ENCODE measurements around the gene KIF21B.

Gene KIF21B

DNA sequence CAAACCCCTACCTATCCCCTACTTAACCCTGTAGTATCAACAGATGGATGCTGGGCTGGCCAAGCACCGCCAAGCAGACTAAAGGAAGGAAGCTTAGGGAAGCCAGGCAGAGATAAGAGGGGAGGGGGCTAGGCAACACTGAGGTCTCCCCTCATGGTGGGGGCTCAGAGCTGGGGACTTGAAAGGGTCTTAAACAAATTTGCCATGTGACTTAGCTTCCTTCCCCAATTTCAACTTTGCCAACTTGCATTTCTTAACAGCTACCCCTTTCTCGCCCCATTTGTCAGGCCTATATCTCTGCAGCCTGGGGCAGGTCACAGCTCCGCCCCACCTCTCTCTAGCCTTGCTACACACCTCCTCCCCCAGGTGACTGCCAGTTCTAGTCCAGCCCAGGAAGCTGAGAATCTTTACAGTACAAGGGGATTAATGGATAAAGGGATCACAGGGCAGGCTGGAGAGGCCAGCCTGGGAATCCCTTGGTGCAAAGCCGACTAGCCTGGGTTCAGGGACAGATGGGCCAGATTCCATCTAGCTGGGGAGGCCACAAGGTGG is 3.4 kb downstream of the KIF21B start:
- Histone ChIP-seq H3K4me1 (ENCODE audit: control insufficient read depth, insufficient read depth, low read length, unreplicated experiment) (peaks cover 22% of the 10 kb centered on the region), H3K4me3 (ENCODE audit: low read depth, low read length) (no peak overlapping the region), H3K27ac (ENCODE audit: low read depth, low read length) (no peak overlapping the region), H3K27me3 (ENCODE audit: insufficient read depth, low read length) (peaks cover 34% of the 10 kb centered on the region), H3K79me2 (ENCODE audit: control insufficient read depth, insufficient read depth, low read length, unreplicated experiment) (no peaks in the 10 kb centered on the region), H3K36me3 (ENCODE audit: insufficient read depth, low read length) (no peaks in the 10 kb centered on the region), H2AFZ (ENCODE audit: low read length, unreplicated experiment) (no peak overlapping the region)

DNA sequence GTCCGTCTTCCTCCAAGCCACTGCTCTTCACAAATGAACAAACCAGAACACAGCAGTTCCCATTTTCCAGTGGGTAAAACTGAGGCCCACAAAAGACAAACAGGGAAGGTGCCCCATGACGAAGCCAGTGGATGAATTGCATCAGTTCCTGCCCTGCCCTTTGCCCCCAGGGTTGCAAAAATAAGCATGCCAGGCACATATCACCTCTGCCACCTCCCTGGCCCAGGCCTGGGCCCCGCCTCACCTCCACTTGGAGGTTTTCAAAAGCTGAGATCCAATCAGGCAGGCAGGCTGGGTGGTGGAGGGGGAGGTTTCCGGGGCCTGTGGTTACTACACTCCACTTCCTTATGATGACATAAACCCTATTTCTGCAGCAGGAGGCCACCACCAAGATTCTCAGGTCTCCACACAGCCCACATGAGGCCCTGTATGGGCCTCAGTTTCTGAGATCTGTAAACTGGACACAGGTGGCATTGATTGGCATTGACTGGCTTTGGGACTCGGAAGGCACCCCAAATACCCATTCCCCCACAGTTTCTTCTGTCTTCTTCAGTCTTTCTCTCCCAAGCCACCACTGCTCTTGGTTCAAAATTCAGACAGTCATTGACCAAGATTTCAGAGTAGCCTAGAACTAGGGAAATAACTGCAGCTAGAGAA is 4.1 kb downstream of the KIF21B start:
- Histone ChIP-seq H3K27ac (ENCODE audit: low read depth, low read length) (no peak overlapping the region), H3K79me2 (ENCODE audit: control insufficient read depth, insufficient read depth, low read length, unreplicated experiment) (no peaks in the 10 kb centered on the region), H3K36me3 (ENCODE audit: insufficient read depth, low read length) (no peaks in the 10 kb centered on the region), H3K27me3 (ENCODE audit: insufficient read depth, low read length) (peaks cover 38% of the 10 kb centered on the region), H3K4me1 (ENCODE audit: control insufficient read depth, insufficient read depth, low read length, unreplicated experiment) (peaks cover 18% of the 10 kb centered on the region), H2AFZ (ENCODE audit: low read length, unreplicated experiment) (no peak overlapping the region), H3K4me3 (ENCODE audit: low read depth, low read length) (no peak overlapping the region)

DNA sequence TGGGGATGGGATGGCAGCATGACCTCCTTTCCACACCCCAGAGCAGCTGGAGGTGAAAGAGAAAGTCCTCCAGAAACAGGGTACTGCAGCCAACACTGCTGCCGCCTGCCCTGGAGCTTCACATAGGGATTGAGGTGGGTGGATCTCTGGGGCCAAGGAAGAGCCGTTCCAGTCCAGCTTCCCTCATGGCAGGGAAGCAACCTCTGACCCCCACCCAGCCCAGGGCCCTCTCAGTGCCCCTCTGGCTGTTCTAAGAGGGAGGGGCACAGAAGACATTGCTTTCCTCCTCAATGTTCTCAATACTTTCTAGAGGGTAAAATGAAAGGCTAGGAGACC is 5.7 kb downstream of the KIF21B start:
- Histone ChIP-seq H3K4me1 (ENCODE audit: control insufficient read depth, insufficient read depth, low read length, unreplicated experiment) (peaks cover 14% of the 10 kb centered on the region), H3K4me3 (ENCODE audit: low read depth, low read length) (no peak overlapping the region), H3K79me2 (ENCODE audit: control insufficient read depth, insufficient read depth, low read length, unreplicated experiment) (no peaks in the 10 kb centered on the region), H3K27ac (ENCODE audit: low read depth, low read length) (no peak overlapping the region), H3K36me3 (ENCODE audit: insufficient read depth, low read length) (no peaks in the 10 kb centered on the region), H3K27me3 (ENCODE audit: insufficient read depth, low read length) (peaks cover 52% of the 10 kb centered on the region), H2AFZ (ENCODE audit: low read length, unreplicated experiment) (no peak overlapping the region)

DNA sequence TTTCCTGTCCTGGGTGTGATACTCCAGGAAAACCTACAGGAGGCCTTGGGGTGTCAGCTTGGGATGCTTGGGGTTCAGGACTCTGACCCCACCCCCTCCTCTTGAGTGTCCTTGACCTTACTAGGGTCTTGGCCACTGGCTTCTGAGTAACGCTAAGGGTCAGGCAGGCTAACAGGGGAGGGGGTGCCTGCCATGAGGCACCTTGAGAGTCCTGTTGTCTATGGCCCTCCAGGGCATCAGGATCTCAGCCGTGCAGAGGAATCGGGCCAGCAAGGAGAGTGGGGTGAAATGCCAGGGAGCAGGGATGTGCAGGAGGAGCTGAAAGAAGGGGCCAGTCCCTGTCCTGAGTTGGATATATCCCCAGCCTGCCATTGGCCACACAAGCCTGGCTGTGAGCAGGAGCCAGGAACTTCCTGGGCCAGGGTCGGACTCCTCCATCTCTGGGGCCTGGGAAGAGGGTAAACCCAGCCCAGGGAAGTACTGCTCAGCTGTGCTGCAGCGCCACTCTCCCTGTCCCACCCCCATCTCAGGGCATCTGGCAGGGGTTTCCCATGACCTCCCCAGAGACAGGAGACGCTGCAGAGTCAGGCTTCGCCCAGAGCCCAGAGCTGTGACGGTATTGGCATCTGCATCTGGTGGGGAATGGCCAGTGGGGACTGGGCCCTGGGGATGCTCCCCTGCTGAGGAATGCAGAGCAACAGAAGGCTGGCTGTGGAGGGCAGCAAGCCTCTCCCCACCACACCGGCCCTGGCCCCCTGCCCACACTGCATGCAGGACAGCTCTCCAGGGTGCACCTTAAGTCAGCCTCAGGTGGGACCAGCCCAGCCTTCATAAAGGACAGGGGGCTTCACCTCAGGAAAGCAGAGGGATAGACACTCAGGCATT is 6.3 kb downstream of the KIF21B start:
- H3K27me3 ChIP-seq (ENCODE audit: insufficient read depth, low read length) = peaks cover 50% of the 10 kb centered on the region
- no peak overlapping the region for H3K27ac ChIP-seq (ENCODE audit: low read depth, low read length)
- H3K36me3 ChIP-seq (ENCODE audit: insufficient read depth, low read length) = no peaks in the 10 kb centered on the region
- no peak overlapping the region for H2AFZ ChIP-seq (ENCODE audit: low read length, unreplicated experiment)
- no peak overlapping the region for H3K4me3 ChIP-seq (ENCODE audit: low read depth, low read length)
- H3K4me1 ChIP-seq (ENCODE audit: control insufficient read depth, insufficient read depth, low read length, unreplicated experiment) = peaks cover 14% of the 10 kb centered on the region
- no peaks in the 10 kb centered on the region for H3K79me2 ChIP-seq (ENCODE audit: control insufficient read depth, insufficient read depth, low read length, unreplicated experiment)

DNA sequence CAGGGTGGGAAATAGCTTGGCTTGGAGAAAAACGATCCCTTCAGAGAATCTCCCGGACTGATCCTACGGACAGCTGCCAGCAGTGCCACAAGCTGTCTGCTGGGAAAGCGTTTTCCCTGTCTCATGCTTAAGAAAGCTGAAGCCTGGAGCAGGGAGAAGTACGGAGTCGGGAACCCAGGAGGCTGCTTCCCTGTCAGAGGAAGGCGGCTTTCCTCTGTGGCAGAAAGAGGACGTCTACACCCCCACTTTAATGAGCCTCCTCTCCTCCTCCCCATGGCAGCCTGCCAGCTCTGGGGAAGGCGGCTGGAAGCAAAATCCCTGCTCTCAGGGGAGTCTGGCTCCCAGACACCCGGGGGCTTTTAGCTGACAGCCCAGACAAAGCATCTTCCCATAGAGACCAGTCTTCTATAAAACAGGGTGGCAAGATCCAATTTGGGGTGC is 7.3 kb downstream of the KIF21B start:
- Histone ChIP-seq H3K36me3 (ENCODE audit: insufficient read depth, low read length) (no peaks in the 10 kb centered on the region), H3K4me3 (ENCODE audit: low read depth, low read length) (no peak overlapping the region), H3K27ac (ENCODE audit: low read depth, low read length) (no peak overlapping the region), H3K79me2 (ENCODE audit: control insufficient read depth, insufficient read depth, low read length, unreplicated experiment) (no peaks in the 10 kb centered on the region), H3K4me1 (ENCODE audit: control insufficient read depth, insufficient read depth, low read length, unreplicated experiment) (peaks cover 14% of the 10 kb centered on the region), H3K27me3 (ENCODE audit: insufficient read depth, low read length) (peaks cover 52% of the 10 kb centered on the region), H2AFZ (ENCODE audit: low read length, unreplicated experiment) (no peak overlapping the region)

DNA sequence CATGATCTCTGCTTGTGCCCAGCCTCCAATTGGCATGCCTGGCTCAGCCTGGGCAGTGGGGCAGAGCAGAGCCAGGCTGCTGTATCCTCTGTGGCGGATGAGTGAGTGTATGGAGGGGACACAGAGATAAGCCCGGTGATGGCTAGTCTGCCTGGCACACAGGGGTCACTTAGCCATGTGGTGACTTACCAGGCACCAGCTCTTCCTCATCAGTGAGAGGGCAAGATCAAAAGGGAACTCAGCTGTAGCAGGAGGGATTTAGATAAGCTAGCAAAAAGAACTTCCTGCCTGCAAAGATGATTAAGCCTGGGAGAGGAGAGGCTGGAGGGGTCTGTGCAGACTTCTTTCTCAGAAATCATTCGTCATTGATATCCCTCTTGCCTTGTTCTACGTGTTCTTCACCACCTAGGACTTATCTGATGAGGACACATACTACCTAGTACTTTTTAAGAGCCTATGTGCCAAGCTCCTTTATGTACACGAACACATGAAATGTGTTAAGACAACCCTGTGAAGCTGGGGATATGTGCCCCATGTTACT is 7.9 kb downstream of the KIF21B start:
- H2AFZ ChIP-seq (ENCODE audit: low read length, unreplicated experiment) = no peak overlapping the region
- H3K27me3 ChIP-seq (ENCODE audit: insufficient read depth, low read length) = peaks cover 52% of the 10 kb centered on the region
- H3K4me1 ChIP-seq (ENCODE audit: control insufficient read depth, insufficient read depth, low read length, unreplicated experiment) = peaks cover 14% of the 10 kb centered on the region
- no peak overlapping the region for H3K4me3 ChIP-seq (ENCODE audit: low read depth, low read length)
- no peaks in the 10 kb centered on the region for H3K79me2 ChIP-seq (ENCODE audit: control insufficient read depth, insufficient read depth, low read length, unreplicated experiment)
- H3K36me3 ChIP-seq (ENCODE audit: insufficient read depth, low read length) = no peaks in the 10 kb centered on the region
- H3K27ac ChIP-seq (ENCODE audit: low read depth, low read length) = no peak overlapping the region

DNA sequence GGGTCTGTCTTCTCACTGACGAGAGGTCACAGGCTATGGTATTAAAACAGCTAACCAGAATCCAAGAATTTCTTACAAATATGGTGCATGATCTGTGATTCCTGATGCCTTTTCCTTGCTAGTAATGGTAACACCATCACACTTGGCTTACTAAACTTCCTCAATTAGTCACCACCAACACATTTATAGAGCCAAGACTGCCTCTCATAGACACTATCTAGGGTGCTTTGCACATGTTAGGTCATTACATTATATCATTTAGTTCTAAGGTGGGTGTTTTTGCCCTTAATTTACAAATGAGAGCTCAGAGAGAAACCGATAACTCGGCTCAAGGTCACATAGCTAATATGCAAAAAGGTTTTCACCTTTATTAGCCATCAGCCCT is 8.7 kb downstream of the KIF21B start:
- Histone ChIP-seq H3K4me1 (ENCODE audit: control insufficient read depth, insufficient read depth, low read length, unreplicated experiment) (peaks cover 14% of the 10 kb centered on the region), H3K27ac (ENCODE audit: low read depth, low read length) (no peak overlapping the region), H3K4me3 (ENCODE audit: low read depth, low read length) (no peak overlapping the region), H2AFZ (ENCODE audit: low read length, unreplicated experiment) (no peak overlapping the region), H3K27me3 (ENCODE audit: insufficient read depth, low read length) (peaks cover 52% of the 10 kb centered on the region), H3K36me3 (ENCODE audit: insufficient read depth, low read length) (no peaks in the 10 kb centered on the region), H3K79me2 (ENCODE audit: control insufficient read depth, insufficient read depth, low read length, unreplicated experiment) (no peaks in the 10 kb centered on the region)

DNA sequence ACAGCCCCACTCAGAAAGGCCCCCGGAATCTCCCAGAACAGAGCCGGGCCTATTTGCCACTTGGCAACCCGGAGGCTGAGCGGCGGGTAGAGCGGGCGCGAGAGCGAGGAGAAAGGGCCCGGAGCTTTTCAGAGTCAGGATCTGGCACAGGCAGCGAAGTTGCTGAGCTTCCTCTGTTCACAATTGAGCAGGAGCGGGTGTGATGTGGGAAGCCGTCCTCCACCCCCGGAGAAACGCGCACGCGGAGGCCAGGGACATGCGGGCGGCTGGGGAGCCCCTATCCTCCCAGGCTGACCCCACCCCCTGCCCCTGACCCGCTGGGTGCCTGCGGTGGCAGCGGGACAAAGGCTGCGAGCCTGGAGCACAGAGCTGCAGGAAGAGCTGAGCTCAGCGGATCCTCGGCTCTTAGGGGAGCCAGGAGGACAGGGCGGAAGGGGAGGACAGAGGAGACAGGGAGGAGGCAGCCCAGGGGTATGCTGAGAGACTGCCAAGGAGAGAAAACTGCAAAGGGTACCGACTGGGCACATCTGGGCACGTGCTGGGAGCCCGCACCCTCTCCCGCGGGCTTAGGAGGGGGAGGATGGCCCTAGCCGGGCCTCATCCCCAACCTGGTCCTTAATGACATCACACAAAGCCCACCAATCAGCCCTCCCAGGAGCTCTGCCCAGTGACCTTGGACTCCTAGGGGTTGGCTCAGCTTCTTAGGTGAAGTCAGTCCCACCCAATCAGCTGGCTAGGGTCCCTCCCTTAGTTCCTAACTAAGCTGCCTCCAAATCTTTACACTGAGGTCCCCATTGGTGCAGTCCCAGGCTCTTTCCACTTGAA is 9.3 kb downstream of the KIF21B start:
- Histone ChIP-seq H3K36me3 (ENCODE audit: insufficient read depth, low read length) (no peaks in the 10 kb centered on the region), H3K27ac (ENCODE audit: low read depth, low read length) (no peak overlapping the region), H3K4me1 (ENCODE audit: control insufficient read depth, insufficient read depth, low read length, unreplicated experiment) (peaks cover 14% of the 10 kb centered on the region), H2AFZ (ENCODE audit: low read length, unreplicated experiment) (no peak overlapping the region), H3K79me2 (ENCODE audit: control insufficient read depth, insufficient read depth, low read length, unreplicated experiment) (no peaks in the 10 kb centered on the region), H3K4me3 (ENCODE audit: low read depth, low read length) (no peak overlapping the region), H3K27me3 (ENCODE audit: insufficient read depth, low read length) (peaks cover 52% of the 10 kb centered on the region)

DNA sequence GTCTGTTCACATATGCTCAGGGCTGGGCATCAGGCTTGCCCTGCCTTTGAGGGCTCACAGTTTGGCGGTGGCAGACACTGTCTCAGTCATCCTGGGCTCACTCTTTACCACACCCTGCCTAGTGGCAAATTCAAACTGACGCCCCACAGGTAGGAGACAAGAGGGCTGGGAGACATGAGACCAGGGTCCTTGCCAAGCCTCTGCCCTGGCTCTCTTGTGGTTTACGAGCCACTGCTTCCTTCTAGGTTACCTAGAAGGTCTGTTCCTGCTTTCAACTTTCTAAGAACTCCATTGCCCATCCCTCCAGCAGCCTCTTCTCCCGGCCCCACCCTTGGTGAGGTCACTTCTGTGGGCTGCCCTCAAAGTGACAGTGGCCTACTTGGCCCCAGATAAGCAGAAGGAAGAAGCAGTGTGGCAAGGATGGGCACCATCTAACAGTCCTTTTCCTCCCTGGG is 10.5 kb downstream of the KIF21B start:
- H3K27me3 ChIP-seq (ENCODE audit: insufficient read depth, low read length) = peaks cover 52% of the 10 kb centered on the region
- no peaks in the 10 kb centered on the region for H3K36me3 ChIP-seq (ENCODE audit: insufficient read depth, low read length)
- H3K4me1 ChIP-seq (ENCODE audit: control insufficient read depth, insufficient read depth, low read length, unreplicated experiment) = peaks cover 14% of the 10 kb centered on the region
- no peak overlapping the region for H2AFZ ChIP-seq (ENCODE audit: low read length, unreplicated experiment)
- H3K79me2 ChIP-seq (ENCODE audit: control insufficient read depth, insufficient read depth, low read length, unreplicated experiment) = no peaks in the 10 kb centered on the region
- no peak overlapping the region for H3K4me3 ChIP-seq (ENCODE audit: low read depth, low read length)
- H3K27ac ChIP-seq (ENCODE audit: low read depth, low read length) = no peak overlapping the region

DNA sequence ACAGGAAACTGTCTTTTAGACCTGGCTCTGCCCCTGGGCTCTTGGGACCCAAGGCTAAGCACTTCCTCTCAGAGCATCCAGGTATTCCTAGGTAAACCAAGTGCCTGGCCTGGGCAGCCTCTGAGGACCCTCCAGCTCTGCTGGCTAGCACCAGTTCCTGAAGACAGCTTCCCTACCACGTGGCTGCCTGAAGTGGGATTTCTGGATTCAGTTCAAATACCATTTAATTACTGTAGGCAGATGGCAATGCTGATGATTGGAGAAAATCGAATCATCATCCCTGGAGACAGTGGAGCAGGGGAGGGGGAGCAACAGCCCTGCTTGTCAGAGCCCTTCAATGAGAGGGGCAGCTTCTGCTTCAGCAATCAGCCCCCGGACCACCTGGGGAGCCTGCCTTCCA is 11.9 kb downstream of the KIF21B start:
- Histone ChIP-seq H3K4me1 (ENCODE audit: control insufficient read depth, insufficient read depth, low read length, unreplicated experiment) (peaks cover 14% of the 10 kb centered on the region), H3K27ac (ENCODE audit: low read depth, low read length) (no peak overlapping the region), H3K79me2 (ENCODE audit: control insufficient read depth, insufficient read depth, low read length, unreplicated experiment) (no peaks in the 10 kb centered on the region), H3K36me3 (ENCODE audit: insufficient read depth, low read length) (no peaks in the 10 kb centered on the region), H2AFZ (ENCODE audit: low read length, unreplicated experiment) (no peak overlapping the region), H3K4me3 (ENCODE audit: low read depth, low read length) (no peak overlapping the region), H3K27me3 (ENCODE audit: insufficient read depth, low read length) (peaks cover 44% of the 10 kb centered on the region)
